ENCODE measurements around the gene TCP11. TPM values are rescaled to one million over a fixed set of nuclear protein-coding genes. Genes with fewer than 3 reads are reported as not detected.

Gene TCP11
- total RNA-seq, 1 donor from 2014 or later, result not detected

DNA sequence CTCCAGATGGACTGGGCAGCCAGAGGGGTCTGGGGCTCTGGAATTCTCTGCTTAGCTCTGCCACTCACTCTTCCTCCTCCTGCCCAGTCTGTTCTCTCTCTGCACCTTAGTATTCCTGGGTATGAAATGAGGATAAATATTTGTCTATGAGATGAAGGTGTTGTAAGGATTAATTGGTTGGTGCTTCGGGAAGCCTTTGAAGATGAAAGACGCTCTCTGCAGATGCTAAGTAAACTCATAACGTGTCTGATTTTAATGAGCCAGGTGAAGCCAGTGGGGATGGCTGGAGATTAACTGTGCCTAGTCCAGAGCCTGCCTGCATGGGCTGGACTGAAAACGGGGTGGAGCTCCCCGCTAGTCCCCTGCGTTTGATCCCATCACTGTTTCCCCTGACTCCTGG lies 23.1 kb upstream of the TCP11 start:
- no peak for DNase-seq (ENCODE audit: extremely low spot score in 2 of 2)
- TF ChIP-seq POLR2AphosphoS5 (IDR thresholded peaks at IDR 0.05; ENCODE audit: insufficient read depth in 1 of 2, low read depth in 1 of 2), result no peak
- TF ChIP-seq, protein P1, sequence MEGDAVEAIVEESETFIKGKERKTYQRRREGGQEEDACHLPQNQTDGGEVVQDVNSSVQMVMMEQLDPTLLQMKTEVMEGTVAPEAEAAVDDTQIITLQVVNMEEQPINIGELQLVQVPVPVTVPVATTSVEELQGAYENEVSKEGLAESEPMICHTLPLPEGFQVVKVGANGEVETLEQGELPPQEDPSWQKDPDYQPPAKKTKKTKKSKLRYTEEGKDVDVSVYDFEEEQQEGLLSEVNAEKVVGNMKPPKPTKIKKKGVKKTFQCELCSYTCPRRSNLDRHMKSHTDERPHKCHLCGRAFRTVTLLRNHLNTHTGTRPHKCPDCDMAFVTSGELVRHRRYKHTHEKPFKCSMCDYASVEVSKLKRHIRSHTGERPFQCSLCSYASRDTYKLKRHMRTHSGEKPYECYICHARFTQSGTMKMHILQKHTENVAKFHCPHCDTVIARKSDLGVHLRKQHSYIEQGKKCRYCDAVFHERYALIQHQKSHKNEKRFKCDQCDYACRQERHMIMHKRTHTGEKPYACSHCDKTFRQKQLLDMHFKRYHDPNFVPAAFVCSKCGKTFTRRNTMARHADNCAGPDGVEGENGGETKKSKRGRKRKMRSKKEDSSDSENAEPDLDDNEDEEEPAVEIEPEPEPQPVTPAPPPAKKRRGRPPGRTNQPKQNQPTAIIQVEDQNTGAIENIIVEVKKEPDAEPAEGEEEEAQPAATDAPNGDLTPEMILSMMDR (IDR thresholded peaks at IDR 0.05), result no peak
- TF ChIP-seq POLR2A (IDR thresholded peaks at IDR 0.05), result no peak
- peaks cover 6% of the 10 kb centered on the region for H3K4me1 ChIP-seq
- H3K36me3 ChIP-seq, result no peaks in the 10 kb centered on the region
- no peaks in the 10 kb centered on the region for H3K27me3 ChIP-seq
- H3K9me3 ChIP-seq, result no peaks in the 10 kb centered on the region
- intact Hi-C loops (cut with DNase I), result no loop called here
- H3K4me3 ChIP-seq, result no peak overlapping the region
- no peak overlapping the region for H3K27ac ChIP-seq

DNA sequence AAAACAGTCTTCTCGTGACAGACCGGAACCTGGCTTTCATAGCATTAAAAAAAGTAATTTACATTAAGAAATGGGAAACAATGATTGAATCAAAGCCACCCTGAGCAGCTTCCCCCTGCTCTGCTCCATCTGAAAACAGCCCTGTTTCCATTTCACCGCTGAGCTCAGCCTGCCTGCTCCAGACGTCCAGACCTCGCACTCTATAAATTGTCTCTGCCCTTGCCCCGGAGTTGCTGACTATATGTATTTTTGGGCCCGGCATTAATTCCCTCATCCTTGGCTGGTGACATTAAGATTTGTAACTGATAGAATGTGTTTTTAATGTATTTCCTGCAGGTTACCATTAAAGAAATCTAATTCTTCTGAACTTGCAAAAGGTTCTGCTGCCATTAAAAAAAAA lies 22.7 kb upstream of the TCP11 start:
- Histone ChIP-seq H3K27ac (no peak overlapping the region), H3K27me3 (no peaks in the 10 kb centered on the region), H3K36me3 (no peaks in the 10 kb centered on the region), H3K4me1 (peaks cover 6% of the 10 kb centered on the region), H3K4me3 (no peak overlapping the region), H3K9me3 (no peaks in the 10 kb centered on the region)
- intact Hi-C loops (cut with DNase I), result no loop called here
- no peak for DNase-seq (ENCODE audit: extremely low spot score in 2 of 2)
- TF ChIP-seq POLR2A (IDR thresholded peaks at IDR 0.05), result no peak
- no peak for TF ChIP-seq POLR2AphosphoS5 (IDR thresholded peaks at IDR 0.05; ENCODE audit: insufficient read depth in 1 of 2, low read depth in 1 of 2)
- TF ChIP-seq, protein P1 (IDR thresholded peaks at IDR 0.05), result no peak

DNA sequence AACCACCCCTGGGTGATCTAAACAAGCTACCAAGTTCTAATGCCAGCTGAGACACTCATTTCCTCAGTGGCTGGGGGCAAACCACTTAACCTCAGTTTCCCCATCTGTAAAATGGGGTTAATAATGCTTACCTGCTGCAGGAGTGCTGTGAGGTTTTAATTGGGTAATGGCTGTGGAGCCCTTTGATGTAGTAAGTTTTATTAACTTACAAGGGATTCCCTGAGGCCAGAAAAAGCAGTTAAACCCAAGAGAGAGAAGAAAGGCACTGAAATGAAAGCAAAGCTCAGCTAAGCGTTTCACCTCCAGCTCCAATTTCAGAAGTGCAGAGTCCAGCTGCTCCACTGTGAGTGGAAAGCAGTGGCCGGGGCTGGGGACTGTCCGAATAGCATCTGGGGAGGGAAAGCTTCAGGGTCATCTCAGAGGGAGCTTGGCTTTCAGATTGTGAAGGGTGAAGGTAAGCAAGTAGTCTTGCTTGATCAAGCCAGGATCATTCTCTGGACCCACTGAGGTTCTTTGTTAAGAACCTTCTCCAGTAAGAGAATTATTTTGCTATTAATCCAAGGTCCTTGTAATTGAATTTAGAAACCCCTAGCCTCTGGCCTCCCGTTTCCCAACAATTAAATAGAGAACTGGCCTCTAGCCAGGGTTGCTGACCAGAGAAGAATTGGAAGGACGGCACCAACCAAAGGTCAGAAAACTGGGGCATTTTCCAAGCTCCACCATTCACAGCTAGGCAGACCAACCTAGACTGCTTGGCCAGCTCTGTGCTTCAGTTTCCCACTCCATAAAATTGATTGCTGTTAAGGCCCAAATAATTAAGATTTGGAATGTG lies 20.9 kb upstream of the TCP11 start:
- no peak overlapping the region for H3K27ac ChIP-seq
- H3K9me3 ChIP-seq, result no peaks in the 10 kb centered on the region
- TF ChIP-seq, protein P1 (IDR thresholded peaks at IDR 0.05), result no peak
- TF ChIP-seq POLR2AphosphoS5 (IDR thresholded peaks at IDR 0.05; ENCODE audit: insufficient read depth in 1 of 2, low read depth in 1 of 2) (no peak), POLR2A (IDR thresholded peaks at IDR 0.05) (no peak)
- peaks cover 6% of the 10 kb centered on the region for H3K4me1 ChIP-seq
- no peaks in the 10 kb centered on the region for H3K36me3 ChIP-seq
- no peaks in the 10 kb centered on the region for H3K27me3 ChIP-seq
- intact Hi-C loops (cut with DNase I), result no loop called here
- no peak overlapping the region for H3K4me3 ChIP-seq
- no peak for DNase-seq (ENCODE audit: extremely low spot score in 2 of 2)

DNA sequence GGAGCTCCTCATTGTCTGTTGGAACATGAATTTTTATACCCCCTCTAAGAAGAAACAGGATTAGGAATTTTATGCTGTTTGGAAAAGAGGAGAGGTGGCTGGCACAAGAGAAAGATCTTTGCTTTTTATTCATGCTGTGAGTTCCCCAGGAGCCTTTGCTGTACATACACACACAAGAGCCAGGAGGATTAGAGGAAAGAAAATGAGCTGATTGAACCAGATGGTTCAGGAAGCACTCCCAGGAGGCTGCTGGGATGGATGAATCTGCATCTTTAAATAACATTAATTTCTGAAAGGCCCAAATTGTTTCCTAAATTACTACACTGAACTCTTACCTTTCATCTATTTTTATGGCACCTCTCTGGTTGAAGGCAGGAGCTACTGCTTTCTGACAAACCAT lies 20.1 kb upstream of the TCP11 start:
- no peak for DNase-seq (ENCODE audit: extremely low spot score in 2 of 2)
- H3K36me3 ChIP-seq, result no peaks in the 10 kb centered on the region
- H3K27me3 ChIP-seq, result no peaks in the 10 kb centered on the region
- H3K27ac ChIP-seq, result no peak overlapping the region
- no peak overlapping the region for H3K4me3 ChIP-seq
- no peak for TF ChIP-seq POLR2AphosphoS5 (IDR thresholded peaks at IDR 0.05; ENCODE audit: insufficient read depth in 1 of 2, low read depth in 1 of 2)
- TF ChIP-seq, protein P1 (IDR thresholded peaks at IDR 0.05), result no peak
- no peak for TF ChIP-seq POLR2A (IDR thresholded peaks at IDR 0.05)
- no peaks in the 10 kb centered on the region for H3K9me3 ChIP-seq
- intact Hi-C loops (cut with DNase I), result no loop called here
- peaks cover 6% of the 10 kb centered on the region for H3K4me1 ChIP-seq

DNA sequence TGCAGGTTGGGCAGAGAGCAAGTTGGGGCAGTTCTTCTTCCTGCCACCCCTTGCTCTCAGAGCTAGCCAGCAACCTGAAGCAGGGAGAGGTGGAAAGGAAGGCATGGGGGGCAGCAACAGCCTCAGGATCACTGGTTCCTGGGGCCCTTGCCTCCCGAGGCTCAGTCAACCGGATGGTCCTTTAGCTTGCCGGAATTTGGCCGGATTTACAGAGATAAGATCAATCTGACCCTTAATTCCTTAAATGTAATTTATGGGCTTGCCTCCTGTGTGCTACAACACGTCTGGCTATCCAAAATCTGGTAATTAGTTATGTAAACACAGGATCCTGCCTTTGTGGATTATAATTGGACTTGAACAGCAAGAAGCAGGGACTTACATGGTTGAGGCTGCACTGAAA lies 19.5 kb upstream of the TCP11 start:
- H3K9me3 ChIP-seq, result no peaks in the 10 kb centered on the region
- intact Hi-C loops (cut with DNase I), result no loop called here
- H3K27ac ChIP-seq, result no peak overlapping the region
- H3K4me3 ChIP-seq, result no peak overlapping the region
- TF ChIP-seq, protein P1 (IDR thresholded peaks at IDR 0.05), result no peak
- no peak for TF ChIP-seq POLR2A (IDR thresholded peaks at IDR 0.05)
- no peak for TF ChIP-seq POLR2AphosphoS5 (IDR thresholded peaks at IDR 0.05; ENCODE audit: insufficient read depth in 1 of 2, low read depth in 1 of 2)
- H3K36me3 ChIP-seq, result no peaks in the 10 kb centered on the region
- H3K27me3 ChIP-seq, result no peaks in the 10 kb centered on the region
- no peak for DNase-seq (ENCODE audit: extremely low spot score in 2 of 2)
- peaks cover 6% of the 10 kb centered on the region for H3K4me1 ChIP-seq

All from vagina (tissue), 2 donors.